Measurements from ENCODE around the gene LCNL1. TPM values are rescaled to one million over a fixed set of nuclear protein-coding genes. Genes with fewer than 3 reads are reported as not detected.

The LCNL1 gene
- total and polyA plus RNA-seq, 2 of the 13 experiments (the other 11 are each of a cell fraction or from before 2014, with no cell fraction given), result not detected

DNA sequence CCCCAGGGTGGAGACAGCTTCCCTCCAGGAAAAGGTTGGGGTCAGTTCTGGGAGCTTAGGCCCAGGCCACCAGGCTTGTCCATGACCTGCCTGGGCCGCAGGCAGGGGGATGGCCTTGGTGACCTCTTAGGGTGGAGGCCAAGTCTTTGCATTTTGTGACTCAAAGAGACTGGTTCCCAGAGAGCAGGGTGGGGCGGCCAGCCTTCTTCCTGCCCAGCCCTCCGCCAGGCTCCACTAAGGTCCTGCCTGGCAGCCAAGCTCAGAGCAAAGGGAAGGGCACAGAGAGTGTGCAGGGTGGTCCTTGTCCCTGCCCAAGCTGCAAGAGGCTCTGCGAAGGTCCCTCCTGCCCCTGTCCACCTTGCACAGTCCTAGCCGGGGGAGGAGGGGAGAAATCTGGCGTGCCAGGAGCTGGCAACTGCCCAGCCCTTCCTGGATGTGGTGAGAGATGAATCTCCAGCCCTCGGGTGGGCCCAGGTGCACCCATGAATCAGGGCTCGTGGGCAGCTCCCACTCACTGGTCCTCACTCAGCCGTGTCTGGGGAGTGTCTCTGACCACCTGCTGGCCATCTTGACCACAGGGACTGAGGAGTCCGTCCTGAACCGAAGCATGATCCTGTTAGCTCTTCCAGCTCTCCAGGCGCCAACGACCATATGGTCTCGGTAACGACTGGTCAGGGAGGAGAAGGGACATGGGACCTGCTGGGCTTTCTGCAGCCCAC is 7.8 kb upstream of the LCNL1 start (continued):
- TF ChIP-seq, protein P1, sequence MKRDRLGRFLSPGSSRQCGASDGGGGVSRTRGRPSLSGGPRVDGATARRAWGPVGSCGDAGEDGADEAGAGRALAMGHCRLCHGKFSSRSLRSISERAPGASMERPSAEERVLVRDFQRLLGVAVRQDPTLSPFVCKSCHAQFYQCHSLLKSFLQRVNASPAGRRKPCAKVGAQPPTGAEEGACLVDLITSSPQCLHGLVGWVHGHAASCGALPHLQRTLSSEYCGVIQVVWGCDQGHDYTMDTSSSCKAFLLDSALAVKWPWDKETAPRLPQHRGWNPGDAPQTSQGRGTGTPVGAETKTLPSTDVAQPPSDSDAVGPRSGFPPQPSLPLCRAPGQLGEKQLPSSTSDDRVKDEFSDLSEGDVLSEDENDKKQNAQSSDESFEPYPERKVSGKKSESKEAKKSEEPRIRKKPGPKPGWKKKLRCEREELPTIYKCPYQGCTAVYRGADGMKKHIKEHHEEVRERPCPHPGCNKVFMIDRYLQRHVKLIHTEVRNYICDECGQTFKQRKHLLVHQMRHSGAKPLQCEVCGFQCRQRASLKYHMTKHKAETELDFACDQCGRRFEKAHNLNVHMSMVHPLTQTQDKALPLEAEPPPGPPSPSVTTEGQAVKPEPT (CRISPR knock-in tag; IDR thresholded peaks at IDR 0.05; ENCODE audit: low read depth), result no peak
- no peak for TF ChIP-seq ELF4 (CRISPR knock-in tag; IDR thresholded peaks at IDR 0.05; ENCODE audit: borderline replicate concordance)
- TF ChIP-seq, protein P2, sequence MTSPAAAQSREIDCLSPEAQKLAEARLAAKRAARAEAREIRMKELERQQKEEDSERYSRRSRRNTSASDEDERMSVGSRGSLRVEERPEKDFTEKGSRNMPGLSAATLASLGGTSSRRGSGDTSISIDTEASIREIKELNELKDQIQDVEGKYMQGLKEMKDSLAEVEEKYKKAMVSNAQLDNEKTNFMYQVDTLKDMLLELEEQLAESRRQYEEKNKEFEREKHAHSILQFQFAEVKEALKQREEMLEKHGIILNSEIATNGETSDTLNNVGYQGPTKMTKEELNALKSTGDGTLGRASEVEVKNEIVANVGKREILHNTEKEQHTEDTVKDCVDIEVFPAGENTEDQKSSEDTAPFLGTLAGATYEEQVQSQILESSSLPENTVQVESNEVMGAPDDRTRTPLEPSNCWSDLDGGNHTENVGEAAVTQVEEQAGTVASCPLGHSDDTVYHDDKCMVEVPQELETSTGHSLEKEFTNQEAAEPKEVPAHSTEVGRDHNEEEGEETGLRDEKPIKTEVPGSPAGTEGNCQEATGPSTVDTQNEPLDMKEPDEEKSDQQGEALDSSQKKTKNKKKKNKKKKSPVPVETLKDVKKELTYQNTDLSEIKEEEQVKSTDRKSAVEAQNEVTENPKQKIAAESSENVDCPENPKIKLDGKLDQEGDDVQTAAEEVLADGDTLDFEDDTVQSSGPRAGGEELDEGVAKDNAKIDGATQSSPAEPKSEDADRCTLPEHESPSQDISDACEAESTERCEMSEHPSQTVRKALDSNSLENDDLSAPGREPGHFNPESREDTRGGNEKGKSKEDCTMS (CRISPR knock-in tag; conservative IDR thresholded peaks at IDR 0.05), result no peak
- no peak for TF ChIP-seq HNRNPUL1 (IDR thresholded peaks at IDR 0.05; ENCODE audit: low read depth, low read length)
- TF ChIP-seq, protein P3, sequence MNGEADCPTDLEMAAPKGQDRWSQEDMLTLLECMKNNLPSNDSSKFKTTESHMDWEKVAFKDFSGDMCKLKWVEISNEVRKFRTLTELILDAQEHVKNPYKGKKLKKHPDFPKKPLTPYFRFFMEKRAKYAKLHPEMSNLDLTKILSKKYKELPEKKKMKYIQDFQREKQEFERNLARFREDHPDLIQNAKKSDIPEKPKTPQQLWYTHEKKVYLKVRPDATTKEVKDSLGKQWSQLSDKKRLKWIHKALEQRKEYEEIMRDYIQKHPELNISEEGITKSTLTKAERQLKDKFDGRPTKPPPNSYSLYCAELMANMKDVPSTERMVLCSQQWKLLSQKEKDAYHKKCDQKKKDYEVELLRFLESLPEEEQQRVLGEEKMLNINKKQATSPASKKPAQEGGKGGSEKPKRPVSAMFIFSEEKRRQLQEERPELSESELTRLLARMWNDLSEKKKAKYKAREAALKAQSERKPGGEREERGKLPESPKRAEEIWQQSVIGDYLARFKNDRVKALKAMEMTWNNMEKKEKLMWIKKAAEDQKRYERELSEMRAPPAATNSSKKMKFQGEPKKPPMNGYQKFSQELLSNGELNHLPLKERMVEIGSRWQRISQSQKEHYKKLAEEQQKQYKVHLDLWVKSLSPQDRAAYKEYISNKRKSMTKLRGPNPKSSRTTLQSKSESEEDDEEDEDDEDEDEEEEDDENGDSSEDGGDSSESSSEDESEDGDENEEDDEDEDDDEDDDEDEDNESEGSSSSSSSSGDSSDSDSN (CRISPR knock-in tag; IDR thresholded peaks at IDR 0.05), result no peak
- TF ChIP-seq JUN (CRISPR knock-in tag; IDR thresholded peaks at IDR 0.05), result no peak
- no peak for TF ChIP-seq ZNF143 (CRISPR knock-in tag; IDR thresholded peaks at IDR 0.05)
- no peak for TF ChIP-seq ZNF619 (CRISPR knock-in tag; IDR thresholded peaks at IDR 0.05)
